Activated CD4-positive, alpha-beta T cell treated with anti-CD3 and anti-CD28 coated beads for 1 hour (primary cell): ENCODE results near the gene ACADSB.

Experiments used
- DNase-seq: peaks from one replicate; pipeline ENCODE4 v3.0.0-alpha.2; 2020

The ACADSB gene

DNA sequence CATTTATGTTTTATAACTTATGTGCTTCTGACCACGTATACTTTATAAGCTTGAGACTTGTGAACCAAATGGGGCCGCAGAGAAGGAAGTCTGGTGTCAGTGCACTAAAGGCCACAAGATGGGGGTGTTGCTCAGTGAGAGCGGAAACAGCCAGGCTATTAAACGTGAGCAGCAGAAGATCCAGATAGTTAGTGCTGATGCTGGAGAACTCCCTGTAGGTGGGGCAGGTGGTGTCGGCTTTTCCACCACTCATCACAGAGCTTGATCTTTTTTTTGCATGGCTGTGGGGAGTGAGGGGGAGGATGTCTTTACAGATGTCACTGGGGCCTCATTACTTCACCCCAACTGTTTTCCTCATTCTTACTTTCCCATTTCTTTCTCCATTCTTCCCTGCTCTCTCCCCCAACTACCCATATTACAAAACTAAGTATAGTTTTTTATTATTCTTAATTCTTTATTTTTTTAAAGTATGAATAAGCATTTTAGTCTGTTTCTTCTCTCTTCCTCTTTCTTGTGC, 34.7 kb downstream of the ACADSB start:
- no peak for DNase-seq

GRCh38 chr10:123044391-123044790, 35.6 kb downstream of the ACADSB start:
- no peak for DNase-seq

DNA sequence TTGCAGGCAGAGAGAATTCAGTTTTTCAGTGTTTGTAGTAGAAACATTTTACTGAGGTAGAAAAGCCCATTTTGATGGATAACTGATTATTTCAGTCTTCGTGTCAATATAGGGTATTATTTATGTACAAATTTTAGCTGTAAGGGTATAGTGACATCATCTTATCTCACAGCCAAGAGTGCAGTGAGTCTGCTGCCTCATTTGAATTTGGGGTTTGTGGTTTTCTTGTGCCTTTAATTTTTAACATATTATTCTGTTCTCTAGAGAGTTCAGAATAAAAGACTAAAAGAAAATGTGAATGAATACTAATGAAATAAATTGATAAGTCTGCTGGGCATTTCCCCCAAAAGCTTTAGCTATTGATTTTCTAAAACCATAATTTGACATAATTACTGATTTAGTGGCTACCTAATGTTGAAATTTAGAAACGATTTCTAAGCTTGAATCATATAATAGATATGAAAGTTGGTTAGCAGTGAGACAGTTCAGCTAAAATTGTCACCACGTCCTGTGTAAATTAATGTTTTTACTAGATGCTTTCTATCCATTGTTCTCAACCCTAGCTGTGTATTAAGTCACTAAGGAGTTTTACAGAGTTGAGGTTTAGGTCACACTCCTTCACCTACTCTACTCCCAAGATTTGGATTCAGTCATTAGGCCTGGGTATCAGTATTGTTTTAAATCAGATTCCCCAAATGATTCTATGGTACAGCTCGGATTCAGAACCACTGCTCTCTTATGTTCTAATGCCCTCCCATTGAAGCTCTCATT, 37.3 kb downstream of the ACADSB start:
- no peak for DNase-seq

DNA sequence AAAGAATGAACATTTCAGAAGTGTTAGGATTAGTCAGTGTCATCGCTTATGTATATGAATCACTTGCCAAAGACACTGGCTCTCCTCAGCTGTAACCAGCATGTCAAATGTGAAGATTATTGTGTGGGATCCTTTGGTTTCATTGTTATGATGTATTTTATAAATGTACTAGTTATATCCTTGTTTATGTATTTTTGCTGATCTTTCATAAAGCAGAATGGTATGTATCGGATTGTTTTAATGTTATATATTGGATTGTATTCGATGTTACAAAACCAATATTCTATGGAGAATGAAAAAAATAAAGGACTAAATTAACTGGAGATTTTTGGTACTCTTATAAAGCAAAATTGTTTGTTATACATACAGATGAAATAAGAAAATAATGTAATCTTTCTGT, 49.2 kb downstream of the ACADSB start:
- no peak for DNase-seq

DNA sequence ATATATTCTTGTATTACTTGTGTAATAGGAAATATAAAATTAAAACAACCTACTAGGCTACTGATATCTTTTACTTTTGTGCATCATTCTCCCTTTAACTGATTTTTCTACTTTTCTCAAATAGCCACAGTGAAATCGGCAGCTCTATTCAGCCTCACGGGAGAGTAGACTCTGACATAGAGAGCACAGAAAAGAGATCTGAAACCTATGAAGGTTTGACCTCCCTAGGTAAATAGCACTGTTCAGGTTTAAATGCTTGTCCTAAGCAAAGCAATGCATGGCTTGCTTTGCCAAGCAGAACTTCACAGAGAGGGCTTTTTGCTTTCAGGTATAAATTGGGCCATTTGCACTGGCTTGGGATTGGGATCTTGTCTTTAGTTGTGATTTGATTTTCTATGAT, 53.1 kb downstream of the ACADSB start:
- DNase-seq: no peak

DNA sequence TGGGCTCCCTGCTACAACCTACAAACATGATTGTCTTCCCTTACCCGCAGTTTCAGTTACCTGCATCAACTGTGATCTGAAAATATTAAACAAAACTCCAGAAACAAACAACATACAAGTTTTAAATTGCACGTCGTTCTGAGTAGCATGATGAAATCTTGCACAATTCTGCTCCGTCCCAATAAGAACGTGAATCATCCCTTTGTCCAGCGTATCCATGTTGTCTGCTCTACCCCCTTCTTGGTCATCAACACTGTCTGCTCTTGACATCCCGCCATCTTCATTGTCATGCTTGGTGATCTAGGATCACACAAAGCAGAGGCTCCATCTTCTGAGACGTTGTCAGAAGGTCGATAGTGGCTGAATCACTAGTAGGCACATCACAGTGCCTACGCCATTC, 53.9 kb downstream of the ACADSB start:
- no peak for DNase-seq

GRCh38 chr10:123068087-123068853, 59.5 kb downstream of the ACADSB start:
- no peak for DNase-seq

DNA sequence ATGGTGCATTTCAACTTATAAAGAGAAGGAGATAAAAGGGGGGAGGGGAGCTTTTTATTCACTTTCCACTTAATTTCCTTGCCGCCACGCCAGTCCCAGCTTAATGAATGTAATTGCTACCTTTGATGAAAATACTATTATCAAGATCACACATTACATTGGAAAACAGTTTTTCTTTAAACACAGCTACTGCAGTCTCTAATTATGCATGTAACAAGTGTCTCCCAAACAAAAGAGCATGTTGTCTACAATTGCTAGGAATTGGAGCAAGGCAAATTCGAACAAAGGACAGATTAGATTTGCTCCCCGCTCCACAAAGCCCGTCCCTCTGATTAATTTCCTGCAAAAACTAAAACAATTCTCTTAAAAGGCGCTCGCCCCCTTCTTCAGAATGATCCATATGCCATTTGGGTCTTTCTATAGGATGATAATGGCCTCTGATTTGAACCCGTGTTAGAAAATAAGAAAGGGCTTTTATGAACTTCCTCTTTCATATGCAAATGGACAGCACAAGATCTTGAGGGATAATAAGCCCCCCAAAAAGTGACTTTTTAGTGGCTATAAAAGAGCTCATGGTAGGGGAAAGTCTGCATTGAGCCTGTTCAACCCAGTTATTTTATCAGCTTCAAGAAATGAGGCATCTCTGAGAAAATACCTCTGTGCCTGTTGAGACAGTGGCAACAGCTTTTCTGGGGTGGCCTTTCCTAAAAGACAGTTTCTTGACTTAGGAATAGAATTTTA, 60.6 kb downstream of the ACADSB start:
- no peak for DNase-seq

DNA sequence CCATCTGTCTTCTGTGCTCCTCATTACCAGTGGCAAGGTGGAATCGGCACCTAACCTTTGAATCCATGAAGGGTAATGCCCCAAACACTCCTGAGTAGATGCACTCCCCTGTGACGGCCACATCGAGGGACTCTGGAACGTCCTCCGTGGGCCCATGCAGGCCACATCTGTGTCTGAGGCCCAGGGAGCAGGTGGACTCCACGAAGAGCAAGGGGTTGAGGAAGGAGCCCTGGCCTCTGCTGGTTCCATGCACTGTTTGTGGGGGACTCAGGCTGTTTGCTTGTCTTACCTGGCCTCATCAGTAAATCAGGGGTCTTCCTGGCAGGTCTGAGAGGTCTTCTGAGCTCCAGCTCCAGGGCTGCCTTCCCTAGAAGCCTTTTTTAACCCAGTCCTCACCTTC, 64.4 kb downstream of the ACADSB start:
- DNase-seq: no peak

- DNase-seq: no peak
These were observed 65.4 kb downstream of the ACADSB start for GRCh38 chr10:123074215-123074614.

DNA sequence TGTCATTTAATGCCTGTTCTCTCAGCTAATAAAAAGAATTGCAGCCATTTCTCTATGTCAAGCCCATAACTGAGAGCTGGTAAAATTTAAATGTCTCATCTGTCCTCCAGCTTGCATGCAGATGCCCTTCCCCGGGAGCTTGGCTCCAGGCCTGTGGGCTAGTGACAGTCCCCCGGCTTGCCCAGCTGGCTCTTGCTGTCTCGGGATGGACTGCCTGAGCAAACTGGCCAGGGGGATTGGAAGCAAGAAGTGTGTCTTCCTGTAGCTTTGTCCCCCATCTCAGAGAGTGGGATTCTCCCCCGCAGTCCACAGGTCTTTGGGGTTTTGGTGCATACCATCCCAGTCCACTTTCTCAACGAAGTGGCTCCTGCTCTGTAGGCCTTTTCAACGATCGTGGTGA, 73.1 kb downstream of the ACADSB start:
- DNase-seq: no peak

DNA sequence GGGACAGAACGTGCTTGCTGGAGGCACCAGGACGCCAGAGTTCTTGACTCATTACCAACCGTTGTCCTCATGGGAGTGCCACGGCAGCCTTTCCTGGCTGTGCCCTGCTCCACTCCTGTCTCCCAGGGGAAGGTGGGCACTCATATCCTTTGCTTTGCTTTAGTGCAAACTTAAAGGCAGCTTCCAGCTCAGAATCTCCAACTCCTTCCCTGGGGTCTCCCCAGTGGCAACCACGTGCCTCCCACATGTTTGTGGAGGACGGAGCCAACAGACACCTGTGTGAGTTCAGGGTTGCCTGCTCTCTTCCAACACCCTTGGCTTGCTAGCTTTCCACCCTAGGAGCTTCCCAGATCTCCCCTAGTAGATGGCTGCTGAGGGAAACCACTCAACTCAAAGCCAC, 75.0 kb downstream of the ACADSB start:
- DNase-seq: no peak

GRCh38 chr10:123086281-123086680, 77.5 kb downstream of the ACADSB start:
- no peak for DNase-seq

DNA sequence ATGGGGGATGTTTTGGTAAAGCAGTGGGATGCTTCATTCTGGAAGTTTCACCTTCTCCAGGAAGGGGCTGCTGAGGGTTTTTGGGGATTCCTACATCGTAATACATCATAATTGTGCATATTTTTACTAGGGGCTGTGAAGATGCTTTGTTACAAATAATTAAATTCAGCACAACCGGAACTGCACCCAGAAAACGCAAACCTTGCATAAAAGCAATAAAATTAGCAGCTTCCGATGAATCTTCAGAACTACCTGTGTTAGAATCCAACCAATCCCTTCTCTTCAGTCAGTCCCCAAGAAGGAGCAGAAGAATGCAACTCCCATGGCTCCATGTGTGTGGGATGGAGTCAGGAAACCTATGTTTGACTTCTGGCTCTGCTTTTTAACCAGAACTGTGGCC, 78.5 kb downstream of the ACADSB start:
- DNase-seq: no peak

- no peak for DNase-seq
These were observed 79.0 kb downstream of the ACADSB start for GRCh38 chr10:123087786-123088185.

GRCh38 chr10:123092635-123093414, 84.0 kb downstream of the ACADSB start:
- DNase-seq: no peak

DNA sequence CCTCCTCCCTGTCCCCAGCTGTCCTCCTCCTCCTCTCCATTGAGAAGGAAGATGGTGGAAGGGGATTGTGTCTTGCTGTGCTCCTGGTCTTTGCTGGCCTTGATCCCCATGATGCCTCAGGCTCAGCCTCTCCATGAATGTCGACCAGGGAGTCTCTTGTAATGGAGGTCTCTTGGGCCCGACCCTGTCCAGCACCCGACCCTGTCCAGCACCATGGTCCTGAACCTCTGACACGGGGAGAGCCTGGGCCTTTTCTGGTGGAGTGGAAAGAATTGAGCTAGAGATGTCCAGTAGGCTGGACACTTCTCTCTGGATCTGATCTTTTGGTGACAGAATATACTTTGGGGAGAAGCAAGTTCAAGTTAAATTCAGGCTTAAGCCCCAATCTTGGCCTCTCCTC, 84.7 kb downstream of the ACADSB start:
- DNase-seq: no peak

DNA sequence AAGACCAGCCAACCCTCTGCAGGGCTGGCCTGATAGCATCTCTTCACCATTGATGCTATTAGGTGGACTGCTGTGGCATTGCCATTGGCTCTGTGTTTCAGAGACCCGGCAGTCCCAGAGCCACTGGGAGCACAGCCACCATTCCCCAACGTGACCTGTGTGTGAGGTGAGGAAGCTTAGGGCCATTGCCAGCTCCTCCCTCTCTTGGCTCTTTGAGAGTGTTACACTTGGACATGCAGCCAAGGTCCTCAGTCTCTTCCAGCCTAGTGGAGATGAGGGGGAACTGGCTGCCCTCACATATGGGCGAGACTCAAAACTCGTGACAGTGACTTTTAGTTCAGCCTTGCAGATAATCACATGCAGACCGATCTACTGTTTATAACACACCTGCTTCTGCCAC, 87.6 kb downstream of the ACADSB start:
- no peak for DNase-seq

DNA sequence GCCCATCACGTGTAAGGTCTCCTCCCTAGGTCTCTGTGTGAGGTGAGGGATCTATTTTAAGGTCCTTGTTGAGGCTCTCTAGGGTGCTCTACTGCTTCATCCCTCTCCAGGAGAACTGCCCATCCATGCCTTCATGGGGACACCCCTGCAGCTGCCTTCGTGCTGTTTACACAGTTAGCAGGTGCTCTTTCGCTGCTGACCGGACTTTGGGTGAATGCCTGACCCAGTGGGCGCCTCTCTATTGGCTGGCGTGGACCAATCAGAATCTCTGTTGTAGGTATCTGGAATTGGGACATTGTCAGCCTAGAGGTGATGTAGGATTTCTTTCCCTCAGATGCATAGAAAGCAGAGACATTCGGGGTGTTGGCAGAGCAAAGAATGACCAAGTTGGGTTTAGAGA, 88.2 kb downstream of the ACADSB start:
- DNase-seq: no peak

DNA sequence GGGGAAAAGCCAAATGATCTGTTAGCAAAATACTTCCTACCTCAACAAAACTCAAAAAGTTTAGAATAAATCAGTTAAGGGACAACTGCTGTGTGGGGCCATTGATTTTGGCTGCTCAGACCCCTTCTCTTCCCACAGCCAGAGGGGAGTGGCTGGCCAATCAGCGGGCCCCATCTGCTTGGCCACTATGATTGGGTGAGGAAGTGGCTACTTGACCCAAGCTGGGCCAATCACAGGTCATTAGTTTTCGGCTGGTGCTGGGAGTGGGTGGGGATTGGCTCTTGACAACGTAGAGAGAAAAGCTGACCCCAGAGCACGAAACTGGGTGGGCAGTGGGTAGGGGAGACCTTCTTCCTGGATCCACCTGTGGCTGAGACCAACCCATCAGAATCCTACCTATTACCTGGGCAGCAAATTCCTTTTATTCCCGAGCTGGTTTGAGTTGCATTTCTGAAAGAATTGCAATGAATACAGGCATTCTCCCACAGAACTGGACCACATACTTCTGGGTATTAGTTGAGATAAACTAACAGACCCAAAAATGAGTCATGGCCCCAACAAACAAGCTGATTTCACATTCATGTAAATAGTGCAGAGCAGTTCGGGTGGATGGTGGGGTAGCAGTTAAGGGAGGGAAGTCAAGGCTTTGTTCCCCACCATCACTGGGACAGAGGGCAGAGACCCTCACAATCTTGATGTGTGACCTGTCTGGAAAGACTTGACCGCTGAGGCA, 91.4 kb downstream of the ACADSB start:
- no peak for DNase-seq

GRCh38 chr10:123101872-123102271, 93.1 kb downstream of the ACADSB start:
- DNase-seq: no peak

- DNase-seq: no peak
These were observed 93.9 kb downstream of the ACADSB start for GRCh38 chr10:123102673-123103072.
